ENCODE data around the gene WRNIP1.

The WRNIP1 gene

GRCh38 chr6:2765166-2765895 lies at the start of gene WRNIP1:
Gene WRNIP1 (plus strand): TSS chr6:2765393. CDS start chr6:2765623, 230 bp downstream.
- DNase-seq (ENCODE audit: low read depth in 2 of 2): peak; percentile 93

GRCh38 chr6:2715737-2716136 lies 49.5 kb upstream of the WRNIP1 start:
- no peak for DNase-seq (ENCODE audit: low read depth in 2 of 2)

- no peak for DNase-seq (ENCODE audit: low read depth in 2 of 2)
Observed at GRCh38 chr6:2716936-2717700, 48.1 kb upstream of the WRNIP1 start.

GRCh38 chr6:2718334-2719092 lies 46.7 kb upstream of the WRNIP1 start:
- DNase-seq (ENCODE audit: low read depth in 2 of 2): no peak

GRCh38 chr6:2719093-2719455 lies 46.1 kb upstream of the WRNIP1 start:
- no peak for DNase-seq (ENCODE audit: low read depth in 2 of 2)

- DNase-seq (ENCODE audit: low read depth in 2 of 2): no peak
Observed at GRCh38 chr6:2721219-2721618, 44.0 kb upstream of the WRNIP1 start.

- no peak for DNase-seq (ENCODE audit: low read depth in 2 of 2)
Observed at GRCh38 chr6:2725364-2725988, 39.7 kb upstream of the WRNIP1 start.

- no peak for DNase-seq (ENCODE audit: low read depth in 2 of 2)
Observed at GRCh38 chr6:2725999-2726567, 39.1 kb upstream of the WRNIP1 start.

GRCh38 chr6:2729921-2730320 lies 35.3 kb upstream of the WRNIP1 start:
- DNase-seq (ENCODE audit: low read depth in 2 of 2): no peak

- DNase-seq (ENCODE audit: low read depth in 2 of 2): no peak
Observed at GRCh38 chr6:2730353-2731107, 34.7 kb upstream of the WRNIP1 start.

- DNase-seq (ENCODE audit: low read depth in 2 of 2): no peak
Observed at GRCh38 chr6:2731281-2731909, 33.8 kb upstream of the WRNIP1 start.

- no peak for DNase-seq (ENCODE audit: low read depth in 2 of 2)
Observed at GRCh38 chr6:2732503-2733089, 32.6 kb upstream of the WRNIP1 start.

GRCh38 chr6:2733324-2733723 lies 31.9 kb upstream of the WRNIP1 start:
- DNase-seq (ENCODE audit: low read depth in 2 of 2): no peak

GRCh38 chr6:2733736-2734480 lies 31.3 kb upstream of the WRNIP1 start:
- no peak for DNase-seq (ENCODE audit: low read depth in 2 of 2)

GRCh38 chr6:2734488-2735166 lies 30.6 kb upstream of the WRNIP1 start:
- DNase-seq (ENCODE audit: low read depth in 2 of 2): no peak

- no peak for DNase-seq (ENCODE audit: low read depth in 2 of 2)
Observed at GRCh38 chr6:2737885-2738284, 27.3 kb upstream of the WRNIP1 start.

GRCh38 chr6:2738373-2738979 lies 26.7 kb upstream of the WRNIP1 start:
- DNase-seq (ENCODE audit: low read depth in 2 of 2): peak in 1 of 2 donors; percentile 13

- no peak for DNase-seq (ENCODE audit: low read depth in 2 of 2)
Observed at GRCh38 chr6:2739335-2739734, 25.9 kb upstream of the WRNIP1 start.
